GM12864 (cell line): ENCODE measurements around the gene PUS7.

Experiments
- DNase-seq: peaks from one replicate; pipeline ENCODE4 v3.0.0-alpha.2; 2011; ENCODE audit warnings: low read depth
- H3K4me3 ChIP-seq: 2 replicates; pipeline ENCODE4 v1.5.1; 2011; ENCODE audit warnings: mild to moderate bottlenecking, low read depth, low read length, control low read depth
- CTCF ChIP-seq: IDR thresholded peaks from 2 replicates; pipeline ENCODE4 v1.5.1; 2011; ENCODE audit warnings: low read depth, mild to moderate bottlenecking, moderate library complexity, low read length, control low read depth, inconsistent platforms; ENCODE audit errors: missing control alignments

Gene PUS7

GRCh38 chr7:105521717-105522463 is at the start of gene PUS7:
PUS7 (minus strand) TSS chr7:105522271; CDS start chr7:105508512, 13,759 bp downstream.
- peak within 1 kb of the TSS; percentile 97 for H3K4me3 ChIP-seq
- TF ChIP-seq CTCF: no peak
- DNase-seq: peak; percentile 57

- no peak for DNase-seq
- H3K4me3 ChIP-seq: no peak overlapping the region
- TF ChIP-seq CTCF: no peak
Observed at GRCh38 chr7:105567821-105568220, 45.8 kb upstream of the PUS7 start.

- DNase-seq: no peak
- no peak for TF ChIP-seq CTCF
- no peak overlapping the region for H3K4me3 ChIP-seq
Observed at GRCh38 chr7:105567024-105567423, 45.0 kb upstream of the PUS7 start.

GRCh38 chr7:105565190-105565589 is 43.1 kb upstream of the PUS7 start:
- no peak for TF ChIP-seq CTCF
- no peak overlapping the region for H3K4me3 ChIP-seq
- DNase-seq: no peak

GRCh38 chr7:105559926-105560325 is 37.9 kb upstream of the PUS7 start:
- no peak for DNase-seq
- no peak overlapping the region for H3K4me3 ChIP-seq
- no peak for TF ChIP-seq CTCF

- DNase-seq: no peak
- no peak overlapping the region for H3K4me3 ChIP-seq
- TF ChIP-seq CTCF: no peak
Observed at GRCh38 chr7:105538339-105538738, 16.3 kb upstream of the PUS7 start.

- H3K4me3 ChIP-seq: peak overlapping the region; percentile 68
- no peak for TF ChIP-seq CTCF
- no peak for DNase-seq
Observed at GRCh38 chr7:105532709-105533460, 10.8 kb upstream of the PUS7 start.
